GM12872 (cell line): Measurements from ENCODE around the gene TERF2IP.

ENCODE experiments used
- CTCF ChIP-seq: IDR thresholded peaks from 3 replicates; pipeline ENCODE4 v1.5.1; 2011; ENCODE audit warnings: low read depth, mild to moderate bottlenecking, low read length, moderate library complexity; ENCODE audit not compliant: insufficient read depth

The TERF2IP gene, protein sequence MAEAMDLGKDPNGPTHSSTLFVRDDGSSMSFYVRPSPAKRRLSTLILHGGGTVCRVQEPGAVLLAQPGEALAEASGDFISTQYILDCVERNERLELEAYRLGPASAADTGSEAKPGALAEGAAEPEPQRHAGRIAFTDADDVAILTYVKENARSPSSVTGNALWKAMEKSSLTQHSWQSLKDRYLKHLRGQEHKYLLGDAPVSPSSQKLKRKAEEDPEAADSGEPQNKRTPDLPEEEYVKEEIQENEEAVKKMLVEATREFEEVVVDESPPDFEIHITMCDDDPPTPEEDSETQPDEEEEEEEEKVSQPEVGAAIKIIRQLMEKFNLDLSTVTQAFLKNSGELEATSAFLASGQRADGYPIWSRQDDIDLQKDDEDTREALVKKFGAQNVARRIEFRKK

GRCh38 chr16:75647492-75648264 is at the start of gene TERF2IP, which contains the start of gene KARS1:
TSS of gene TERF2IP (plus strand) at chr16:75647773. CDS start at chr16:75647883, 110 bp downstream.
TSS of gene KARS1 (minus strand) at chr16:75647665. CDS start at chr16:75647639, 26 bp downstream.
- TF ChIP-seq CTCF, result no peak

DNA sequence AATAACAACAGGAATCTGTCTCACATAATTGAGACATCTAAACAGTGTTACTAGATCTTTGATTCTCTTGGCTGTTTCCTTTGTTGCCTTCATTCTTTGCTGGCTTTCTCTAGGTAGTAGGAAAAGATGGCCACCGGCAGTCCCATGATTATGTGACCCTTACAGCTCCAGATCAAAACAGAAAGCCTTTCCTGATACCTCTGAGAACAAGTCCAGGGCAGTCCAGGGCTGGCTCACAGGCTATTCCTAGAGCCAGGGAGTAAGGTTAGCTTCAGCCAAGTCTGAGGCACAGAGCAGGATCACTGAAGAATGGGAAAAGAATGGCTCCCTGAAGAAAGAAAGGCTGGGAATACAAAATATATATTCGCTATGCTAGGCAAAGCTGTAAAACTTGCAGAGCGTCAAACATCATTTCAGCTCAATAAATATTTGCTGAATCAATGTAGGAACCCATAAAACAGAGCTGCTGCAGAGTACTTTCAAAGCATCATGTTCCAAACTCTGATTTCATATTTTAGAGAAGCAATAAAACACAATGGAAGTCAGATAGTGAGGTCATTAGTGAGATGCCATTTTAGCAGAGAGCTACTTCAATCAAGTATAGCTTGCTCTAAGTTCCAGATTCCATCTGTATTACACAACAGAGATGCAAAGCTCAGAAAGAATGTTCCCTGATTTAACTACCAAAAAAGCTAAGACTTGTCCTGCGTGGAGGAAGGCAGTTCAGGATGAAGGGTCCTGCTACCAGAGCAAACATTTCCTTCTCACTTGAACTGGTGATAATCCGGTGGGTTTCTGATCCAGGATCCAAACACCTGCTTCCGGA is 47.9 kb upstream of the TERF2IP start:
- no peak for TF ChIP-seq CTCF

DNA sequence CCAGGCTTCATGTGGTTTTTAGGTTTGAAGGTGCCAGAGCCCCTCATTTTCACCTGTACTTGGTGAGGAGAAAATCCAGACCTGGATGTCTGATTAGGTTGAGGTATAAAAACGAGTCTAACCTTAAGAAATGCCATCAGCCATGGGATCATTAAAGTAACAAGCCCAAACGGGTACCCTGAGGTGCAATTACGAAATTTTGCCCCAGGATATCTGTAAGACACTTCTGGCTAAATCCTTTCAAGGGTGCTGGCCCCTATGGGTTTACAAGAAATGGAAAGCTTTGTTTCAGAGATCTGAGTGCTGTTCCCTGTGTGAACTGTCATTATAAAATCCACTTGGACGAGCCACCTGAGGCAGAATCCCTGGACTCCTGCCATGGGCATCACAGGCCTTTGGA is 44.3 kb upstream of the TERF2IP start:
- TF ChIP-seq CTCF, result no peak

- TF ChIP-seq CTCF, result no peak
These were observed 41.1 kb upstream of the TERF2IP start for GRCh38 chr16:75606507-75606906.

DNA sequence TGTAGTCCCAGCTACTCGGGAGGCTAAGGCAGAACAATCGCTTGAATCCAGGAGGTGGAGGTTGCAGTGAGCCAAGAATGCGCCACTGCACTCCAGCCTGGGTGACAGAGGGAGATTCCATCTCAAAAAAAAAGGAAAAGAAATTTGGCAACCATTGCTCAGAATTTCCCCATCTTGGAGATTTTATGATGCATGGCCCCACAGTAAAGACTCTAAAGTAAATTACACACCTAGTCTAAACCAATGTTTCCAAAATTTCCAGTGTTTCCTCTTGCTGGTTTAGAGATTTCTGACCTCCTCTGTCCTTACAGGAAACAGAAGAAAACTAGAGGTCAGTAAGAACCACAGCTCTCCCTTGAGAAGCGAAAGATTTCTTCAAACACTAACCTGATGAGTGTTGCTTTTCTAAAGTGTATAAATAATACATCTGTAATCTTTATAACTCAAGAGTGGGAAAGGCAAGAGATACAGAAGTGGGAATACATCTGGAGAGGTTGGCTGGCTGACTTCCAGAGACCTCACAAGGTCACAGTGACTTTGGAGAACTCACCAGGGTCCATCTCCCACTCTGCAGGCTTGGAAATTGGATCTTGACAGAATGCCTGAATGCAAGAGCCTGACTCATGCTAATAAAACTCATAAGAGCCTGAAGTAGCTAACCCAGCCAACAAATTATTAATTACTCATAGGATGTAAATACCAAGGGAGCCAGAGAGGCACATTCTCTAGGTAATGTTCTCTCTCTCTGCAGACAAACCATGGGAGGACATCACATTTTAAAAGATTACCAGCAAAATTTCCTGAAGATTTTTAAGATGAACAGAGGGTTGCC is 33.3 kb upstream of the TERF2IP start:
- TF ChIP-seq CTCF, result no peak

DNA sequence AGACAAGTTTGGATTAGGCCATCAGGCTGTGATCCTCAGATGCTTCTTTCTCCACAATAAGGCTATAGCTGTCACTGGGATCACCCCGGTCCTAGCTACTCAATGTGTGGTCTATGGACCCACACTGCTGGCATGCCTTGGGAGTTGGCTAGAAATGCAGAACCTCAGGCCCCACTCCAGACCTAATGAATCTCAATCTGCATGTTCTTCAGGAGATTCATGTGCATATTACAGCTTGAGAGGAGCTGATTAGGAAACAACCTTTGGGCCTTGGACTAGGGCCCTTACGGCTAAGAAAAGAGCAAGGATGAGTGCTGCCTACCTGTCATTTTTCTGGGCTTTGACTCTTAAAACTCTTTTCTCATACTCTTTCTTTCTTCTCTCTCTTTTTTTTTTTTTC is 32.0 kb upstream of the TERF2IP start:
- TF ChIP-seq CTCF, result no peak
